Activated CD4-positive, alpha-beta T cell treated with anti-CD3 and anti-CD28 coated beads, Interleukin-2, Interleukin-6, amounts not matched to agents 100 ng/mL and 50 ng/mL, durations not matched to agents 16 hours and 8 hours (primary cell): ENCODE measurements around the gene ASTN1.

Experiments
- DNase-seq: peaks from one replicate; pipeline ENCODE4 v3.0.0-alpha.2; 2020

The ASTN1 gene

DNA sequence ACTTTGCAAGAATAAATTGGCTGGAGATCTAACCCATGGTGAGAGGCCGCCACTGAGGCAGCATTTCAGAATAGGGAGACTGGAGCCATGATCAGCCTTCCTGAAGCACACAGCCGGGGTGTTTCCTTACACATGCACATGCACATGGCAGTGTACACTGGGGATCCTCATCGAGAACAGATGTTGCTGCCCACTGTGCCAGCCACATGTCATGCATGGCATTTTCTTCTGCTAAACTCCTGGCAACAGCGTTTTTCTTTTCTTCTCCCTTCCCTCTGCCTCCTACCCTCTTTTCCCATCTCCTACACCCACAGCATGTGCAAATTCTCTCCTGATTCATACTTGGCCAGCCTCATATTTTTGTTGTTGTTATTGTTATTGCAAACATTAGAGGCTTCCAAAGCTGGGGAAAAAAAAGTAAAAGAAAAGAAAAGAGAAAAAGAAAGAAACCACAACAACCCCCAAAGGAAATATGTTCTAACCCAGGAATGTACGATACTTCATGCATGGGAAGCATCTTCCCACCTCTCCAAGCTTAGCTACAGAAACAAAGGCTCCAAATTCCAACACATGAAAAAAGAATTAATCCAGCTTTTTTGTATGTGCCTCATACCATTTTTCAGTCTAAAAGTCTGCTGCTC lies 344.0 kb downstream of the ASTN1 start:
- no peak for DNase-seq

DNA sequence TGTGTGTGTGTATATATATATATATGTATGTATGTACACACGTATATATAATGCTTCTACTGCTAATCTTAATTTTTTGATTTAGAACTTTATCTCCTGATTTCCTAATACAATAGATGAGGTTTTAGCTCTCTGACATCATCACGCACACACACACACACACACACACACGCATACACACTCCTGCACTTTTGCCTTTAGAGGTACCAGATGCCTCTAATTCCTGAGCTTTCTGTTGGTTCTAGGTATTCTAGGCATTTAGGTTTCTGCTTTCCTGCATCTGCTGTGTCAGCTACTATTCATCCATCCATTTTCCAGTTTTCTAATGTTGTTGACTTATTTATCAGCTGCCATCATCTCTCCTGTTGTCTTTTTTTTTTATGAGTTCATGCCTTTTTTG lies 348.3 kb downstream of the ASTN1 start:
- no peak for DNase-seq

DNA sequence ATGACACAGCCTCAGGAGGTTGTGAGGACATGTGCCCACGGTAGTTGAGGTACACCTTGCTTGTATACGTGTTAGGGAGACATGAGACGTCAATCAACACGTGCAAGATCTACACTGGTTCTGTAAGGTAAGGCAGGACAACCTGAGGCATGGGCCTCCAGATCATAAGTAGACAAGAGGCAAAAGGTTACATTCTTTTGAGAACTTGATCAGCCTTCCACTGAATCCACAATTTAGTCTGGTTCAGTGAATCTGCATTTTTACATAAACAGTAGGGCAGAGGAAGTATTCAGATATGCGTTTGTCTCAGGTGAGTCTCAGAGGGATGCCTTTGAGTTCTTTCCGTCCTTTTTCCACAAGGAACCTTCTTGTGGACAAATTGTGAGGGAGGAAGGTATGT lies 348.9 kb downstream of the ASTN1 start:
- no peak for DNase-seq

DNA sequence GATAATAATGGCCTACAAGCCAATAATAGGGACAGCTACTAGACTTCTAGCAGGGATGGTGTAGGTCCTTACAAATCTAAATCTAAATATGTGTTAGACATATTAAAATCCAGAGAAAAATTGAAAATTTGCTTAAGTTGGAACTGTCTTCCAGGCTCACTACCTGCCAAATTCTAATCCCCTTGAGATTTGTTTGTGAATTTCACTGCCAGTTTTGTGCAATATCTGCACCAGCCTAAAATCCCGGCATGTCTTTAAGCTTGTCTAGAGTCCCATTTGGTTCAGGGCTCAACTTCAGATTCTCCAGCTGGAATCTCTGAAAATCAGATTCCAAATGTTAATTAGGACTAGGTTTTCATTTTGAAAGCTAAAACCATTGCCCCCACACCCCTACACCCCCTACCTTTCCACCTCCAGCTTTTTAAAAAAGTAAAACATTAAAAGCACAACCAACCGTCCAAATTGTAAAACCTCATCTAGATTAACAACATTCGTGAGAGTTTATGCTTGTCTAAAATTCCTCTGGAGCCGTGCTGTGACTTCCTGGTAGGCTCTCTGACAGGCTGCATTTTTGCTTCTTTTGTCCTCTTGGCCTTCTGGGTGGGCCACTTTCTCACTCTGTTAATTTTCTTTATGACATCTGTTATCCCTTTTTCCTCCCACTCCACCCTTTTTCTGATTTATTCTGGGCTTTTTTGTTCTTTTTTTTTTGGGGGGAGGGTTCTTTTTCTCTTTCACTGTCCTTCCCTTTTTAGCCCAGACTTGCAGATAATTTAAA lies 352.8 kb downstream of the ASTN1 start:
- DNase-seq, result no peak

DNA sequence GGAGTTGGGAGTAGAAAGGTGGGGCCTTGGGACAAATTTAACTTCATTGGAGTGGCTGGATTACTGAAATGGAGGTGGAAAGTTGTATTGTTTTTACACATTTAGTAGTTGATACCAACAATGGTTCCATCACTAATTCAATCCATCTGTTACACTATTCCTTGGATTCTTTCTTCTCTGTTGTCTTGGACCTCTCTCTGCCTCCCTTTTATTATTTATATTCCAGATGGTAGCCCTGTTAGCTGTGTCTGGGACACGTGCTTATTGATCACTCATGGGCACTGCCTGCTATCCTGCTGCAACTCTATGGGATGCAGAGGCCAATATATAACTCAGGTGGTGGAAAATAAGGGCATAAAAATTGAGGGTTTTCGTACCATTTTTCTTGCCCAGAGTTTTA lies 355.2 kb downstream of the ASTN1 start:
- no peak for DNase-seq
